PFSK-1 (cell line): ENCODE results near the gene CNOT4.

Source experiments
- FOXP2 ChIP-seq: optimal IDR thresholded peaks from 2 replicates; pipeline ENCODE3; 2011; ENCODE audit warnings: borderline replicate concordance, control low read depth, inconsistent platforms; ENCODE audit not compliant: insufficient read depth; ENCODE audit errors: extremely low read length, extremely low read depth
- POLR2AphosphoS5 ChIP-seq: IDR thresholded peaks from 2 replicates; pipeline ENCODE4 v1.6.1; 2012; ENCODE audit warnings: low read depth, mild to moderate bottlenecking, control low read depth, low read length, moderate library complexity
- REST ChIP-seq, 2 experiments: IDR thresholded peaks; 2 replicates each; pipeline versions ENCODE4 v1.6.1 to v1.8.0; 2011 to 2012; ENCODE audit warnings: low read depth in 2 of 2, low read length in 2 of 2, control low read depth in 1 of 2, inconsistent platforms in 1 of 2, mild to moderate bottlenecking in 1 of 2, moderate library complexity in 1 of 2; ENCODE audit not compliant: insufficient read depth in 1 of 2
- SIN3A ChIP-seq: IDR thresholded peaks from 2 replicates; pipeline ENCODE4 v1.6.1; 2012; ENCODE audit warnings: mild to moderate bottlenecking, low read length, moderate library complexity, borderline replicate concordance; ENCODE audit not compliant: insufficient read depth
- TAF1 ChIP-seq: IDR thresholded peaks from 2 replicates; pipeline ENCODE4 v1.6.1; 2012; ENCODE audit warnings: low read length, control low read depth, borderline replicate concordance; ENCODE audit not compliant: insufficient read depth

CNOT4 gene

DNA sequence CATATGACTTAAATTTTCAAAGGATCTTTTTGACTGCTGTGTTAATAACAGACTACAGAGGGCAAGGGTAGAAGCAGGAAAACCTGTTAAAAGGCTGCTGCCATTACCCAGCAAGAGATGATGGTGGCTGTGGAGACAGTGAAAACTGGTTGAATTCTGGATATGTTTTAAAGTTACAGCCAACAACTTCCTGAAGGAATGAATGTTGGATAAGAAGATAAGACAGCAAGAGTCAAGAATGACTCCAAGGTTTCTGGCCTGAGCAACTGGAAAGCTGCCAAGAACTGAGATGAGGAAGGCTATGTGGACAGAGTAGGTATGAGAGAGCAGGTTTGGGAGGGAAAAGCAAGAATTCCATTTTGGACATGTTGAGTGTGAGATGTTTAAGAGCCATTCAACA is 19.1 kb downstream of the CNOT4 start:
- TF ChIP-seq TAF1 (no peak), SIN3A (no peak), REST (IDR thresholded peaks at IDR 0.05; ENCODE audit: insufficient read depth in 1 of 2, low read depth in 2 of 2, low read length in 2 of 2) (no peak), POLR2AphosphoS5 (no peak), FOXP2 (no peak)

- TF ChIP-seq TAF1, result no peak
- TF ChIP-seq FOXP2, result no peak
- TF ChIP-seq POLR2AphosphoS5, result no peak
- TF ChIP-seq SIN3A, result no peak
- no peak for TF ChIP-seq REST (IDR thresholded peaks at IDR 0.05; ENCODE audit: insufficient read depth in 1 of 2, low read depth in 2 of 2, low read length in 2 of 2)
Observed at GRCh38 chr7:135489791-135490190, 20.1 kb downstream of the CNOT4 start.

GRCh38 chr7:135486261-135486920 is 23.5 kb downstream of the CNOT4 start:
- no peak for TF ChIP-seq POLR2AphosphoS5
- no peak for TF ChIP-seq FOXP2
- no peak for TF ChIP-seq SIN3A
- no peak for TF ChIP-seq REST (IDR thresholded peaks at IDR 0.05; ENCODE audit: insufficient read depth in 1 of 2, low read depth in 2 of 2, low read length in 2 of 2)

- no peak for TF ChIP-seq TAF1
- no peak for TF ChIP-seq SIN3A
- no peak for TF ChIP-seq FOXP2
- TF ChIP-seq REST (IDR thresholded peaks at IDR 0.05; ENCODE audit: insufficient read depth in 1 of 2, low read depth in 2 of 2, low read length in 2 of 2), result no peak
- TF ChIP-seq POLR2AphosphoS5, result no peak
Observed at GRCh38 chr7:135481598-135481979, 28.3 kb downstream of the CNOT4 start.

GRCh38 chr7:135480966-135481597 is 28.8 kb downstream of the CNOT4 start:
- TF ChIP-seq REST (IDR thresholded peaks at IDR 0.05; ENCODE audit: insufficient read depth in 1 of 2, low read depth in 2 of 2, low read length in 2 of 2), result no peak
- no peak for TF ChIP-seq FOXP2
- no peak for TF ChIP-seq POLR2AphosphoS5
- TF ChIP-seq SIN3A, result no peak
- no peak for TF ChIP-seq TAF1
